Activated CD4-positive, alpha-beta T cell treated with anti-CD3 and anti-CD28 coated beads for 36 hours (primary cell): ENCODE data around the gene MAS1L. TPM values are rescaled to one million over a fixed set of nuclear protein-coding genes. Genes with fewer than 3 reads are reported as not detected.
"Not testable (repeated sequence)": the region's sequence is repeated elsewhere in the genome, so short reads cannot be mapped to it uniquely, and the experiment has no call there.

Experiments used
- ATAC-seq: fragments of 200-7000 bp; cut with Tn5 transposase; one replicate; pipeline ENCODE4 v1.10.0; 2021; ENCODE audit warnings: mild to moderate bottlenecking, moderate library complexity
- CTCF ChIA-PET: fragments of 350-600 bp; sonication (Branson Sonifier 250); formaldehyde crosslinking; loops from one replicate; lab custom pipeline; 2021; ENCODE audit warnings: antibody characterized with exemption; lab: Charles Lee
- POLR2A ChIA-PET: fragments of 350-600 bp; sonication (Branson Sonifier 250); formaldehyde crosslinking; loops from one replicate; lab custom pipeline; 2021; ENCODE audit warnings: antibody characterized with exemption, inconsistent platforms; lab: Charles Lee
- DNase-seq: peaks from one replicate; pipeline ENCODE4 v3.0.0-alpha.2; 2020
- H3K27ac Mint-ChIP-seq: one replicate; pipeline ENCODE4 v1.8.0; 2021; ENCODE audit warnings: mixed read lengths
- H3K27me3 Mint-ChIP-seq: one replicate; pipeline ENCODE4 v1.8.0; 2021; ENCODE audit warnings: mixed read lengths
- H3K36me3 Mint-ChIP-seq: one replicate; pipeline ENCODE4 v1.8.0; 2021; ENCODE audit warnings: low read depth, mixed read lengths
- H3K4me1 Mint-ChIP-seq: one replicate; pipeline ENCODE4 v1.8.0; 2021; ENCODE audit warnings: mixed read lengths
- H3K4me3 Mint-ChIP-seq: one replicate; pipeline ENCODE4 v1.8.0; 2021; ENCODE audit warnings: mild to moderate bottlenecking, moderate library complexity, mixed read lengths
- H3K9me3 Mint-ChIP-seq: one replicate; pipeline ENCODE4 v1.8.0; 2021; ENCODE audit warnings: low read depth, mixed read lengths
- intact Hi-C, 2 experiments: fragments of 100-400 bp; cut with DNase I in 1 of 2; cut with micrococcal nuclease in 1 of 2; formaldehyde crosslinking; loops; one replicate each; pipeline versions ENCODE4 v1.14.2 to v1.15.1; 2022 to 2024; cut with DNase I, micrococcal nuclease
- total RNA-seq, 2 experiments: library from RNA; stranded (reverse); gene quantifications; one replicate each; pipeline ENCODE4 v1.2.3, GENCODE V29; 2021

MAS1L gene
- total RNA-seq, 2 experiments from 2014 or later, result not detected

DNA sequence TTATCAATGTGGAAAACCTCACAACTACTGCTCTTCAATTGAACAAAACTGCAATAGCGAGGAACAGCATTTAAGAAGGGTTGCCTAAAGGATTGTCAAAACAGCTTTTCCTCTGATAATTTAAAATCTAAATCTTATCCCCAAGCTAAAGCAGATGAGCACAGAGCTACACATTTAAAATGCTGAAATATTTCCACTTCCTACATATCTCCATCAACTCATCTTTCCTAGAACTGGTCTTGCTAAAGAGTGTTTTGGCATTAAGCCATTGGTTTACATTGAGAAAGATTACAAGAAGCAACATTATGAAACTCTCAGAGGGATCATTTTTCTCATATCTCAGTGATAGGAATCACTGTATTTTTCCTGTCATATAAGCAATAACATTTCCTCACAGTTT, 45.0 kb downstream of the MAS1L start:
- no peak for DNase-seq
- ChIA-PET POLR2A (no interaction called here), CTCF (no interaction called here)
- Mint-ChIP-seq H3K36me3 (no peaks in the 10 kb centered on the region), H3K27me3 (peaks cover 40% of the 10 kb centered on the region), H3K27ac (no peak overlapping the region), H3K4me3 (no peak overlapping the region), H3K4me1 (no peaks in the 10 kb centered on the region), H3K9me3 (peaks cover 7% of the 10 kb centered on the region)
- intact Hi-C loops, result no loop called here
- no peak for ATAC-seq

DNA sequence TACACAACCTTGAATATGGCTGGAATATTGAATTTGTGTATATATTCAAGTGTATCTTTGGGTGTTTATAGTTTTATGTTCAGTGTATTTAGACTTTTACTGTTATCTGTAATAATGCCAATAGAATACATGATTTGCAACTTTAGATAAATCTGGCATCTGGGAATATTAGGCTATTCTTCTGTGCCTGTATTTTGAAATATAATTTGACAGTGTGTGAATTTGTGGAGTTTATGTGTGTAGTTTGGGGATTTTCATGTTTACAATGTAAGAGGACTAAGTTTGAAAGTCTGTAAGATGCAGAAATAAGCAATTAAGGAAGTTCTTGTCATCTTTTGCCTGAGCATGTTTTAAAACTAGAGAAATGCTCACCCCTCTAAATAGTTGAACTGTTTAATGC, 48.8 kb downstream of the MAS1L start, which contains the start of gene OR10C1:
TSS of gene OR10C1 (plus strand) at position 301 of the 400 bp plus-strand sequence. CDS start 710 bp downstream, outside the sequence.
- H3K4me3 Mint-ChIP-seq, result no peak within 1 kb of the TSS
- no peak within 1 kb of the TSS for H3K27ac Mint-ChIP-seq
- no peak for ATAC-seq
- CTCF ChIA-PET, result no interaction called here
- peaks cover under 1% of the 10 kb centered on the region for H3K9me3 Mint-ChIP-seq
- intact Hi-C loops, result no loop called here
- no peaks in the 10 kb centered on the region for H3K4me1 Mint-ChIP-seq
- DNase-seq, result no peak
- POLR2A ChIA-PET, result no interaction called here
- H3K27me3 Mint-ChIP-seq, result peaks cover 23% of the 10 kb centered on the region
- H3K36me3 Mint-ChIP-seq, result no peaks in the 10 kb centered on the region

DNA sequence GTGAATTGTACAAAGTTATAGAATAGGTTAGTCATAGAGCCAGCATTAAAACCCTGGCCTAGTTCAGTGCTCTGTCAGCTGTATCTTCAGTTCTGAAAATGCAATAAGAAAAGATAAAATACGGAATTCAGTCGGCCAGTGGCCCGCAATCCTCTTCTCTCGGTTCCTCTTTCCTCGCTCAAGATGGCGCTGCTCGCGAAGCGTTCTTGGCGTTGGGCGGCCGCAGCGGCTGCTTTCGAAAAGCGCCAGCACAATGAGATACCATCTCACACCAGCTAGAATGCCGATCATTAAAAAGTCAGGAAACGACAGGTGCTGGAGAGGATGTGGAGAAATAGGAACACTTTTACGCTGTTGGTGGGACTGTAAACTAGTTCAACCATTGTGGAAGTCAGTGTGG, 51.0 kb downstream of the MAS1L start:
- CTCF ChIA-PET, H3K27ac Mint-ChIP-seq, POLR2A ChIA-PET, ATAC-seq, H3K9me3 Mint-ChIP-seq, H3K4me1 Mint-ChIP-seq, intact Hi-C loops, H3K36me3 Mint-ChIP-seq, H3K4me3 Mint-ChIP-seq: not testable (repeated sequence)
- DNase-seq, result peak; percentile 19
- H3K27me3 Mint-ChIP-seq, result peaks cover 20% of the 10 kb centered on the region

Other genes starting within 250 kb of the MAS1L start
- not detected for gene OR14J1, start 186.3 kb downstream of the MAS1L start, total RNA-seq
- not detected for gene OR5V1, start 119.1 kb downstream of the MAS1L start, total RNA-seq
- not detected for gene OR12D3, start 112.7 kb downstream of the MAS1L start, total RNA-seq
- not detected for gene OR12D2, start 92.3 kb downstream of the MAS1L start, total RNA-seq
- gene OR12D1, start 73.0 kb downstream of the MAS1L start, total RNA-seq, result not detected
- not detected for gene OR10C1, start 48.6 kb downstream of the MAS1L start, total RNA-seq
- gene OR11A1, start 30.9 kb downstream of the MAS1L start, total RNA-seq, result not detected
- gene OR2H1, start 30.8 kb downstream of the MAS1L start, total RNA-seq, result not detected
- under 1 TPM in 1 of 2 experiments, not detected in 1; 0.32 TPM for gene UBD, start 71.8 kb upstream of the MAS1L start, total RNA-seq
- gene OR2H2, start 97.2 kb upstream of the MAS1L start, total RNA-seq, result not detected
- 10 to 100 TPM; 25.8 to 35.9 TPM for gene GABBR1, start 145.2 kb upstream of the MAS1L start, total RNA-seq
- gene MOG, start 169.1 kb upstream of the MAS1L start, total RNA-seq, result not detected
- not detected for gene ZFP57, start 193.2 kb upstream of the MAS1L start, total RNA-seq
- gene HLA-F, start 235.5 kb upstream of the MAS1L start, total RNA-seq, result 100 to 1,000 TPM; 216 to 229 TPM